ENCODE results near the gene PRPF40A.

Gene PRPF40A

DNA sequence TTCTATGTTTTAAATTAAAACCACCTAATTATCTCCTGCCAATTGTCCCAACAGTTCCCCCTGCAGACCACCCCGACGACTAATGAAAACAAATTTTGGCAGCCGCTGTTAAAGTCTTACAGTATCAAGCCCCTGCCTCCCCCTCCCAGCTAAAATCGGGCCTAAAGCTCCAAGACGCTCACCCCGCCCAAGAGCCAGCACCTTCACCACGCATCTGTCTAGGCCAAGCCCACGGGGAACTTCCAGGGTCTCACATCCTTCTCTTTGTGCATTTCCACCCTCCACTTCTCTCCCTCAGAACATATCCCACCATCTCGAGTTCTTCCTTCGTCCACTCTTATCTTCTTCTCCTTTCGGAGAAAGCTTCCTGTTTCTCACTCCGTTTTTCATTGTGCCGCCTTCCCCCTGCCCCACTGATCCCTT, 445 bp downstream of the PRPF40A start:
- no peak for DNase-seq

DNA sequence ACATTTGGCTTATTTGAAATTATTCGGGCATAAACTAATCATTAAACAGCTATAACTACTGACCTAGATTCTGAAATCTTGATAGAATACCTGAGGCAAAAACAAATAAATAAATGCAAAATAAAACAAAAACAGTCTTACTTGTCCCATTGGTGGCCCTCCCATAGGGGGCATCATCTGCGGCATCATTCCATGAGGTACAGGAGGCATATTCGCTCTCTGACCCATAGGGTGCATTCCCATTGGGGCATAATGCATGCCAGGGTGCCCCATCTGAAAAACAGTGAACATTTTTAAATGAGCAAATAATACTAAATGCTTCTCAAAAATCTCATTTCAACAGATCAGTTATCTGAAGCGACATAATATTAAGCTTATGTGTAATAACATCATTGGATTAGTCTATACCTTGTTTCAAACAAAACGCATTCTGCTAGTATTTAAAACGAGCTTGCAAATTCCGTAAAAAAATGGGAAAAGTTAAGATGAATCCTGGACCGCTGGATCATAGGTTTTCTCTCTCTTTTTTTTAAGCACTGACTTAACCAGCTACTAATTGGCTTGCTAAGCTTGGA, 1.3 kb downstream of the PRPF40A start:
- DNase-seq = no peak

- no peak for DNase-seq
These were observed 2.1 kb downstream of the PRPF40A start for GRCh38 chr2:152715112-152715511.

DNA sequence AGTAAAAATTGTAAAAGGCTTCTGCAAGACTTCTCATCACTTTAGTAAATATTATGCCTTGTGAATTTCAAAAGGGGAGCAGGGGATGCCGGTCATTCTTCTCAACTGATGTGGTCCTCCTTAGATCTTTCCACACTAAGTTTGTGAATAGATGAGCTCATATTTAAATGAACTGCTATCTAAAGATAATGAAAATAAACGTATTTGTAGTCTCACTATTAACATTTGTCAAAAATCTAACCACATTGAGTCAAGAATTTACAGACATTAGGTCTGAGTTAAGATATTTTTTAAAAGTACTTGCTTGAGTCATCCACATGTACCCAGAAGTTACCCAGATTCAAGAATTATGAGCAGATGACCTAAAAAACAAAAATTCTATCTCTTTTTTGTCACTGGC, 6.5 kb downstream of the PRPF40A start:
- no peak for DNase-seq

DNA sequence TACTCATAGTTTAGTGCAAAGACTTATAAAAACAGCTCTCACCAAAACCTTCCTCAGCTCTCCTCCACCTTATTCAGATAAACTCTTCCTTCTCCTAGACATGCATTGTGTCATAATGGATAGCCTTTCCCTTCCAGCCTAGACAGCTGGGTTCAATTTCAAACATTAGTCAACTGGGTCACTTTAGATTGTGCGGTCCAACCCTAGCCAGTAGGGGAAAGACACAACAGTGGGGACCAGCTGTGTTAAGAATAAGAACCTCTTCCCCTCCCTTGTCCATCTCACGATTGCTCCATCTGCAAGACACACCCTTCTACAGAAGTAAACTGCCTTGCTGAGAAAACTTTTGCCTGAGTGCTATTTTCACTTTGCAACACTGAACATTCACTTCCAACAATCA, 8.5 kb downstream of the PRPF40A start:
- DNase-seq = no peak

DNA sequence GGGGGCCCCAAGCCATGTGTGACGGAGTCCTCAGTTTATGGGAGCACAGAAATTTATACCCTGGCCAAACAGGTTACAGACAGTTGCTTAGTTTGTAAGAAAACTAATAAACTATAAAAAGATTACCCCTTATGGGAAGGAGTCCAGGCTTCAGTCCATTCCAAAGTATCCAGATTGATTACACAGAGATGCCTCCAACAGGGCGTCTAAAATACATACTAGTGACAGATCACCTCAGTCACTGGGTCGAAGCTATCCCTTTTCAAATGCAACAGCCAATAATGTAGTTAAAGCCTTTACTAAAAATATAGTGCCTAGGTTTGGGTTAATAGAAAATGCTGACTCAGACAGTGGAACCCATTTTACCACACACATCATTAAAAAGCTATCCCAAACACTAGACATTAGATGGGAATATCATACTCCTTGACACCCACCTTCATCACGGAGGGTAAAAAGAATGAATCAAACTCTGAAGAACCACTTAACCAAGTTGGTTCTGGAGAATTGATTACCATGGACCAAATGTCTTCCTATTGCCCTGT, 10.7 kb downstream of the PRPF40A start:
- DNase-seq = no peak

DNA sequence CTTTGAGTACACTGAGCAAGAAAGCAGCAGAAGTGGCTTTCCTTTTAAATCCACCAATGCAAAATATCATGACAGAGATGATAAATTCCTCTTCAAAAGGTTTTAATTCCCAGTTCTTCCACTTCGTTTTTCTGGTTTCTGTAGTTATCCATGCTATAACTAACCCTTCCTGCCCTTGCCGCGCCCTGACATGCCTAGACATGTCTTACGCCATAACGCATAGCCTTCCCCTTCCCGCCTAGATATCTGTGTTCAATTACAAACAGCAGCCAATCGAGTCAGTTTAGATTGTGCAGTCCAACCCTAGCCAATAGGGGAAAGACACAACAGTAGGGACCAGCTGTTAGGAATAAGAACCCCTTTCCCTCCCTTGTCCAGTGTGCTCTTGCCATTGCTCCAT, 16.1 kb downstream of the PRPF40A start:
- no peak for DNase-seq

DNA sequence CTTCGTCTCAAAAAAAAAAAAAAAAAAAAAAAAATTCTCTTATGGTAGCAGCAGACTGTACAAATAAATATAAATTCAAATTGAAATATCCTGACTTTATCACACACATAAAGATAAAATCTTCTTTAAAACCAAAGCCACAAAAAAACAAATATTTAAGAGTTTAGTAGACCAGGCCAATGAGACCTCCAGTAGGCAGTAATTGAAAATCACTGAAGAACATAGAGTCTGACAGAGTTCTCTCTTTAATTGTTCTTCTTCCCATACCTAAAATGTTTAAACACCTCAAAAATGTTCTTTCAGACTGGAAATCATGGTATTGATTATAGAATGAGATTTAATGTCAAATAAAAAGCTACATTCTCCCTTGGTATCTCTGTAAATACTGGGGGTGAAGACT, 20.8 kb downstream of the PRPF40A start:
- DNase-seq = no peak

DNA sequence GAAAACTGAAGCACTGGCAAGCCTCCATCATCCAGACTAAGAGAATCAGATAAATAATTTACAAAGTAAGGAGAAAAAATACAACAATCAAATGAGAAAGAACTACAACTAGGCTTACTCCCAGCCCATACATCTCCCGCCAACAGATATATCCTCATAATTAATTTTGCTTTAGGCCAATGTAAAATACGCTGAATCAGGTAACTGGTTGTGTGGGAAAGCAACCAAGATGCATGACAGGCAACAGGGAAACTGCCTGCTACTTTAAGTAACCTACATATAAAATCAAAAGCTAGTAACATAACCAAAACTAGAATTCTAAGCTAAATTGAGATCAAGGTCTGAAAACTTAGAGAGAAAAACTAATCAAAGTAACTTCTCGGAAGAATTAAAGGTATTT, 21.5 kb downstream of the PRPF40A start:
- DNase-seq = no peak

DNA sequence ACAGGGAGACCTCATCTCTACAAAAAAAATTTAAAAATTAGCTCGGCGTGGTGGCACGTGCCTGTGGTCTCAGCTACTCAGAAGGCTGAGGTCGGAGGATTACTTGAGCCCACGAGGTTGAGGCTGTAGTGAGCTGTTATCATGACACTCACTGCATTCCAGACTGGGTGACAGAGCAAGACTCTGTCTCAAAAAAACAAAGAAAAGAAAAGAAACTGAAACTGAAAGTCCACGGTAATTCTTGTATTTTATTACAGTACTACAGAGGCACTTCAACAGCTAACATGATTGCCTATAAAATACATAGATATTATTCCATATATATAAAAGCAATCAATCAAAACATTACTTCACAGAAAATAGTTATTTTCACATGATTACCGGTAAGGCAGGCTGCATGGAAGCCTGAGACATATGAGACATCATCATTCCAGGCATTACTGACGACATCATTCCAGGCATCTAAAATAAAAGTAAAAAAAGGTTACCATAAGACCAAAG, 23.1 kb downstream of the PRPF40A start:
- no peak for DNase-seq

GRCh38 chr2:152693033-152693432, 24.2 kb downstream of the PRPF40A start:
- no peak for DNase-seq

GRCh38 chr2:152686321-152686720, 30.9 kb downstream of the PRPF40A start:
- DNase-seq = no peak

GRCh38 chr2:152683400-152683799, 33.9 kb downstream of the PRPF40A start:
- DNase-seq = no peak

DNA sequence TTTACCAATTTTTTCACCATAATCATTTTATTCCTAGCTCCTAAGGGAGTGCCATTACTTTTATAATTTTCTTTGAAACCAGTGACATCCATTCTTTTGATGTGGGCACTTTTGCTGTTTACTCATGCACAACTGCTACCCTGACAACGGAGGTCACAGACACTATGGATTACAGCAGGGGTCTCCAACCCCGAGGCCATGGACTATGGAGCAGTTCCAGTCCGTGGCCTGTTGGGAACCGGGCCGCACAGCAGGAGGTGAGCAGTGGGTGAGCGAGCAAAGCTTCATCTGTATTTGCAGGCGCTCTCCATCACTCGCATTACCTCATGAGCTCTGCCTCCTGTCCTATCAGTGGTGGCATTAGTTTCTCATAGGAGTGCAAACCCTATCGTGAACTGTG, 34.6 kb downstream of the PRPF40A start:
- no peak for DNase-seq

DNA sequence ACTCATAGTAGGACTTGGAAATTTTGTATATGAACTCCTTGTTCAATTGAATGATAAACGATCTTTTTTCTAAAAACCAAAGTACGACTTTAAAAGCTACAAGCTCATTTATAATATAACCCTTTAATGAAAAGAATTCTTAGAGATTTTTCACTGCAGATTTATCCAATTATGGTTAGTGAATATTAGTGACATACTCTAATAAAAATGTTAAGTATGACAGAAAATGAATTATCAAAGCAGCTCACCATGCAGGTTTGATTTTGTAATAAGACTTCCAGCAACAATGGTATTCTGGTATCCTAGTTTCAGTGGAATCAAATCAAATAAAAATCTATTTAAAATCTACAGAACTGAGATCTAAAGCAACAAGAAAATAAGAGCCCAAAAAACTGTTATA, 38.5 kb downstream of the PRPF40A start:
- no peak for DNase-seq

DNA sequence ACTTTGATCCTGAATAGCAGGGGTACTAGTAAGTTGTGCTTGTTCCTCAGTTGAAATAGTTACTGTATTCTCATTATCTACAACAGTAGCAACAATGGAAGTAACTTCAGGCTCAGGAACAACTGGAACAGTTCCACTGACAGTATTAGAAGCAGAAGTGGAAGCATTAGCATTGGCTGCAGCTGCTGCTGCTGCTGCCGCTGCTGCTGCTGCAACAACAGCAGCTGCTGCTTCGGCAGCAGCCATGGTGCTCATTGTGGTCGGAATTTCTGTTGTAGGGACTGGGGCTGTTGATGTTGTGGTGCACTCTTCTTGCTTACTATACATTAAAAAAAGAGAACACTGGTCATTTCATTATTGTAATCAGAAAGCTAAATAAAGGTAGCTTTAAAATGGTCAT, 40.8 kb downstream of the PRPF40A start:
- DNase-seq = no peak

- no peak for DNase-seq
These were observed 42.9 kb downstream of the PRPF40A start for GRCh38 chr2:152674334-152674733.

DNA sequence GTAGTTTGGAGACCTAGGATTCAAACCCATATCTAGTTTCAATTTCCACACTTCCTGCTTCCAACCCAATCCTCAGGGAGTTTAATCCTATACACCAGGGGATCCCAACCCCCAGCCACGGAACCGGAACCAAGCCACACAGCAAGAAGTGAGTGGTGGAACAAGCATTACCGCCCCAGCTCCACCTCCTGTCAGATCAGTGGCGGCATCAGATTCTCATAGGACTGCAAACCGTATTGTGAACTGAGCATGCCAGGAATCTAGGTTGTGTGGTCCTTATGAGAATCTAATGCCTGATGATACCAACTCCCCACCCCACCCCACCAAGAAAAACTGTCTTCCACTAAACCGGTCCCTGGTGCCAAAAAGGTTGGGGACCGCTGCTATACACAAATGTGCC, 52.5 kb downstream of the PRPF40A start:
- no peak for DNase-seq

GRCh38 chr2:152661076-152661475, 56.2 kb downstream of the PRPF40A start:
- no peak for DNase-seq

DNA sequence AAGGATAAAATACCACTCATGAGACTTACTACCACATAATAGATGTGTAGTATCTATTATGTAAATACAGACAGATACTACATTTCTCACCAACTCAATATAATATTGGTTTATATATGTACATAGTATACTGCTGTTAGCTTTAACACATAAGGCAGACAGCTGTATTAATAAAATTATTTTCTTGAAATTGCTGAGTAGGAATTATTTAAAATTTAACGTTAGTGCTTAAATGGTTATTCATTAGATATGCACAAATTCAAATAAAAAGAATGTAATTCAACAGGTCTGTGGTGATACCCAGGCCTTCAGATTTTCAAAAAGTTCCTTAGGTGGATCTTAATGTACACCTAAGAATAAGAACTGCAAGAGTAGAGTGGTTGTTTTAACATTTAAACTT, 59.0 kb downstream of the PRPF40A start:
- DNase-seq = no peak

- no peak for DNase-seq
These were observed 60.2 kb downstream of the PRPF40A start for GRCh38 chr2:152657043-152657442.

DNA sequence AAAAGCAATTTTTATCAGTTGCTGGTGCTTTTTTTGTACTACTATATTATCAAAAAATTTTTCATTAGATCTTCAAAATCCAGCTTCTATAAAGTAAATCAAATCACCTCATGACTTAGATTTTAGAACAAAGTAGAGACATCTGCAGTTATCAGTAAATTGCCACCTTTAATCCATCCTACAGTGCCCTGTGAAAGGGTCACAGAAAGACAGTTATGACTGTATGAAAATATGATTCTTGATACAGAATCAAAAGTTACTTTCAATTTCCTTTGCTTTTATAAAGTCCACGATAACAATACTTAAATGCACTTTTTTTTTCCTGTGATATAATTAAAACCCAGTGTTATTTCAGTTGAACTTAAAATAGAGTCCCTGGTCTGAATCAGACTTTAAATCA, 61.4 kb downstream of the PRPF40A start:
- no peak for DNase-seq

GRCh38 chr2:152651834-152652233, 65.4 kb downstream of the PRPF40A start:
- no peak for DNase-seq

DNA sequence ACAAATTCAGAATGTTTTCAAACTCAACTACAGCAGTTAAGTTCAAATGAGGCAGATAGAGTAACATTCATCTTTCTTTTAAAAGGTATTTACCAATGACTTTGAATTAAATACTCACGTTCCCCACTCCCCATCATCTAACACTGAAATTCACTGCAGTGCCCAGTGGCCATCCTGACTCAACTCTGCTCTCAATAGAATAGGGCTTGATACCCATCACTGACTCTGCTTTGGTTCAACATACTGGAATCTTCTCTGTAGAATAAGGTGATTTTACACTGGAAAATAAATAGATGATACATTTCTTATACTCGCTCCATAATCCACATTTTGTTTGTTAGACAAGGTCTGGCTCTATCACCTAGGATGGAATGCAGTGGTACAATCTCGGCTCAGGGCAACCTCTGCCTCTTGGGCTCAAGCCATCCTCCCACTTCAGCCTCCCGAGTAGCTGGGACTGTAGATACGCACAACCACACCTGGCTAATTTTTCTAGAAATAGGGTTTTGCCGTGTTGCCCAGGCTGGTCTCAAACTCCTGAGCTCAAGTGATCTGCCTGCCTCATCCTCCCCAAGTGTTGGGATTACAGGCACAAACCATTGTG, 66.4 kb downstream of the PRPF40A start:
- DNase-seq = no peak

- no peak for DNase-seq
These were observed 67.3 kb downstream of the PRPF40A start for GRCh38 chr2:152649997-152650396.

Measured in NCI-H2081 treated with DMSO at 0.1 percent for 48 hours (cell line).